Keratinocyte (primary cell): ENCODE data around the gene RSAD1. TPM values are rescaled to one million over a fixed set of nuclear protein-coding genes. Genes with fewer than 3 reads are reported as not detected.

Experiments used
- DNase-seq: peaks from one replicate; pipeline ENCODE4 v3.0.0-alpha.2; 2011; ENCODE audit warnings: low read depth, missing footprints, low spot score
- FAIRE-seq: peaks from 2 replicates; lab custom pipeline; 2011; peaks lifted over from hg19 to GRCh38; lab: Jason Lieb, UNC
- H2AFZ ChIP-seq: 2 replicates; pipeline ENCODE4 v1.6.0; 2012; ENCODE audit warnings: low read length, control low read depth, inconsistent platforms; ENCODE audit not compliant: control insufficient read depth
- H3K27ac ChIP-seq: 2 replicates; pipeline ENCODE4 v1.5.1; 2011; ENCODE audit warnings: low read length; ENCODE audit not compliant: control insufficient read depth, insufficient read depth
- H3K27me3 ChIP-seq: 3 replicates; pipeline ENCODE4 v1.6.0; 2011; ENCODE audit warnings: low read length; ENCODE audit not compliant: control insufficient read depth, insufficient read depth; ENCODE audit errors: extremely low read depth
- H3K36me3 ChIP-seq, 2 experiments: 2 replicates in 1 of 2; 3 replicates in 1 of 2; pipeline ENCODE4 v1.5.1; 2011; ENCODE audit warnings: low read length in 2 of 2, mild to moderate bottlenecking in 1 of 2; ENCODE audit not compliant: control insufficient read depth in 2 of 2, insufficient read depth in 2 of 2; ENCODE audit errors: extremely low read depth in 1 of 2
- H3K4me1 ChIP-seq: 3 replicates; pipeline ENCODE4 v1.5.1; 2011; ENCODE audit warnings: low read length; ENCODE audit not compliant: control insufficient read depth, insufficient read depth; ENCODE audit errors: extremely low read depth
- H3K4me2 ChIP-seq: 3 replicates; pipeline ENCODE4 v1.6.0; 2011; ENCODE audit warnings: low read depth, low read length; ENCODE audit not compliant: control insufficient read depth, insufficient read depth; ENCODE audit errors: extremely low read depth
- H3K4me3 ChIP-seq, 3 experiments: fragments of 200-600 bp in 1 of 3; sonication (generic) in 1 of 3; 2 replicates in 2 of 3; 3 replicates in 1 of 3; pipeline ENCODE4 v1.5.1; 2011 to 2016; ENCODE audit warnings: low read length in 3 of 3, mild to moderate bottlenecking in 3 of 3, control low read depth in 2 of 3, inconsistent platforms in 1 of 3, low read depth in 1 of 3, mixed read lengths in 1 of 3, mixed run types in 1 of 3, moderate library complexity in 1 of 3; ENCODE audit not compliant: control insufficient read depth in 2 of 3, insufficient read depth in 2 of 3; ENCODE audit errors: extremely low read depth in 1 of 3
- H3K79me2 ChIP-seq: 2 replicates; pipeline ENCODE4 v1.6.0; 2012; ENCODE audit warnings: low read length; ENCODE audit not compliant: control insufficient read depth, insufficient read depth
- H3K9ac ChIP-seq: 3 replicates; pipeline ENCODE4 v1.6.0; 2011; ENCODE audit warnings: low read length; ENCODE audit not compliant: control insufficient read depth, insufficient read depth; ENCODE audit errors: extremely low read depth
- H3K9me1 ChIP-seq: 3 replicates; pipeline ENCODE4 v1.6.0; 2011; ENCODE audit warnings: low read length; ENCODE audit not compliant: control insufficient read depth, insufficient read depth; ENCODE audit errors: extremely low read depth
- H3K9me3 ChIP-seq: 2 replicates; pipeline ENCODE4 v1.5.1; 2012; ENCODE audit warnings: low read depth, low read length; ENCODE audit not compliant: control insufficient read depth
- H4K20me1 ChIP-seq: 3 replicates; pipeline ENCODE4 v1.6.0; 2011; ENCODE audit warnings: low read length; ENCODE audit not compliant: control insufficient read depth, insufficient read depth; ENCODE audit errors: extremely low read depth
- EZH2 ChIP-seq: IDR thresholded peaks from one replicate; pipeline ENCODE4 v1.6.1; 2012; ENCODE audit warnings: inconsistent platforms, mild to moderate bottlenecking, low read length, moderate library complexity
- dilution Hi-C: fragments of 300-500 bp; cut with MboI; formaldehyde crosslinking; loops from one replicate; pipeline ENCODE4 v1.7.0; 2020; ENCODE audit warnings: low sequenced_read_pairs; ENCODE audit not compliant: extremely low pct_ligation_motif_present
- polyA plus RNA-seq, 5 experiments: library from polyadenylated mRNA; depleted of rRNA in 3 of 5; stranded (reverse) in 3 of 5; stranded (forward) in 1 of 5; unstranded in 1 of 5; fragments of >200 nt; gene quantifications; 1 replicate in 1 of 5; 2 replicates in 3 of 5; 3 replicates in 1 of 5; pipeline versions ENCODE4 v1.2.1 to v1.2.3, GENCODE V29; 2011 to 2012; ENCODE audit warnings: missing spikeins in 2 of 5, low read depth in 1 of 5, low replicate concordance in 1 of 5
- TF ChIP-seq, protein P1 (sequence below), 3 experiments: IDR thresholded peaks in 1 of 3; conservative IDR thresholded peaks in 1 of 3; optimal IDR thresholded peaks in 1 of 3; 2 replicates in 2 of 3; 3 replicates in 1 of 3; pipeline versions ENCODE3 to v1.5.1; 2011; ENCODE audit warnings: low read length in 3 of 3, mild to moderate bottlenecking in 3 of 3, moderate library complexity in 2 of 3, control low read depth in 1 of 3, inconsistent platforms in 1 of 3; ENCODE audit not compliant: insufficient read depth in 2 of 3; ENCODE audit errors: extremely low read depth in 1 of 3

RSAD1 gene
- polyA plus RNA-seq, 1 donor (not counting 4 experiments of a cell fraction or from before 2014, with no cell fraction given), result 28.2 TPM

- dilution Hi-C loops, result no loop called here
- Histone ChIP-seq H3K9ac (peak overlapping the region; percentile 45), H3K4me1 (peaks cover 82% of the 10 kb centered on the region), H3K4me2 (peak overlapping the region; percentile 29), H3K9me1 (no peaks in the 10 kb centered on the region), H3K9me3 (no peaks in the 10 kb centered on the region), H3K36me3 (no peaks in the 10 kb centered on the region), H3K27ac (peak overlapping the region; percentile 70), H3K27me3 (no peaks in the 10 kb centered on the region), H3K4me3 (no peak overlapping the region), H2AFZ (no peak overlapping the region), H4K20me1 (no peaks in the 10 kb centered on the region), H3K79me2 (peaks cover 2% of the 10 kb centered on the region)
- TF ChIP-seq EZH2, result no peak
- TF ChIP-seq, protein P1, sequence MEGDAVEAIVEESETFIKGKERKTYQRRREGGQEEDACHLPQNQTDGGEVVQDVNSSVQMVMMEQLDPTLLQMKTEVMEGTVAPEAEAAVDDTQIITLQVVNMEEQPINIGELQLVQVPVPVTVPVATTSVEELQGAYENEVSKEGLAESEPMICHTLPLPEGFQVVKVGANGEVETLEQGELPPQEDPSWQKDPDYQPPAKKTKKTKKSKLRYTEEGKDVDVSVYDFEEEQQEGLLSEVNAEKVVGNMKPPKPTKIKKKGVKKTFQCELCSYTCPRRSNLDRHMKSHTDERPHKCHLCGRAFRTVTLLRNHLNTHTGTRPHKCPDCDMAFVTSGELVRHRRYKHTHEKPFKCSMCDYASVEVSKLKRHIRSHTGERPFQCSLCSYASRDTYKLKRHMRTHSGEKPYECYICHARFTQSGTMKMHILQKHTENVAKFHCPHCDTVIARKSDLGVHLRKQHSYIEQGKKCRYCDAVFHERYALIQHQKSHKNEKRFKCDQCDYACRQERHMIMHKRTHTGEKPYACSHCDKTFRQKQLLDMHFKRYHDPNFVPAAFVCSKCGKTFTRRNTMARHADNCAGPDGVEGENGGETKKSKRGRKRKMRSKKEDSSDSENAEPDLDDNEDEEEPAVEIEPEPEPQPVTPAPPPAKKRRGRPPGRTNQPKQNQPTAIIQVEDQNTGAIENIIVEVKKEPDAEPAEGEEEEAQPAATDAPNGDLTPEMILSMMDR (optimal IDR thresholded peaks at IDR 0.05 in 1 of 3, IDR thresholded peaks at IDR 0.05 in 1 of 3, conservative IDR thresholded peaks at IDR 0.05 in 1 of 3; ENCODE audit: extremely low read depth in 1 of 3, insufficient read depth in 2 of 3, low read length in 3 of 3), result no peak
- DNase-seq, result no peak
- FAIRE-seq, result peak; percentile 49
Observed at GRCh38 chr17:50518384-50519023, 39.8 kb downstream of the RSAD1 start.

DNA sequence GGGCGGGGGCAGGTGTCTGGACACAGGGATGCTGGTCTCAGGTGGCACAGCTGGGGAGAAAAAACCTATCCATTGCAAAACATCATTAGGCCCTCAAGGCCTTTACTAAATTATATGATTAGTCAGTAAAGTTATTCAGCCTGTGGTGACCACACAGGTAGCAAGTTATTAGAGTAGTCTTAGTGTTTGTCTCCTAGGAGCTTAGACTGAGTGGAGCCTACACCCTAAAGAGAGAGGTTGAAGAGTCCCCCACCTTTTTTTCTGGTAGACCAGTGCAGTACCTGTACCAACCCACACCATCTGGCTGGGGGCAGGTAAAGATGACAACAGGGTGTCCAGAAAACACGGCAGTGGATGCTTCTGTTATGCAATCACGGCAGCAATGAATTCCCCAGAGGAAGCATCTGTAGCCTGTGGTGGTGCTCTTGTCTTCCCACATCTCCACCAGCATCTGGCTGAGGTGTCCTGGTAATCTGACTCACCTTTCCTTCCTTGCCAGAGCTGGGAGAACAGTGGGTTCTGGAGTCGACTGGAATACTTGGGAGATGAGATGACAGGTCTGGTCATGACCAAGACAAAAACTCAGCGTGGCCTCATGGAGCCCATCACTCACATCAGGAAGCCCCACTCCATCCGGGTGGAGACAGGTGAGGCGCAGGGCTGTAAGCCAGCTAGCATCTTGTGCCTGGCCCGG is 40.6 kb downstream of the RSAD1 start:
- peak overlapping the region; percentile 30 for H3K9ac ChIP-seq
- no peak overlapping the region for H3K4me3 ChIP-seq
- H3K9me3 ChIP-seq, result no peaks in the 10 kb centered on the region
- no peaks in the 10 kb centered on the region for H4K20me1 ChIP-seq
- no peak for TF ChIP-seq EZH2
- TF ChIP-seq, protein P1 (optimal IDR thresholded peaks at IDR 0.05 in 1 of 3, IDR thresholded peaks at IDR 0.05 in 1 of 3, conservative IDR thresholded peaks at IDR 0.05 in 1 of 3; ENCODE audit: extremely low read depth in 1 of 3, insufficient read depth in 2 of 3, low read length in 3 of 3), result peak in 1 of 3 experiments; percentile 28
- peak; percentile 100 for FAIRE-seq
- H3K27ac ChIP-seq, result peak overlapping the region; percentile 70
- H2AFZ ChIP-seq, result no peak overlapping the region
- peak; percentile 100 for DNase-seq
- no peaks in the 10 kb centered on the region for H3K36me3 ChIP-seq
- peak overlapping the region; percentile 19 for H3K4me2 ChIP-seq
- H3K79me2 ChIP-seq, result peaks cover 2% of the 10 kb centered on the region
- dilution Hi-C loops, result no loop called here
- no peaks in the 10 kb centered on the region for H3K27me3 ChIP-seq
- H3K4me1 ChIP-seq, result peaks cover 90% of the 10 kb centered on the region
- H3K9me1 ChIP-seq, result no peaks in the 10 kb centered on the region
